ENCODE results near the gene R3HDM2. TPM values are rescaled to one million over a fixed set of nuclear protein-coding genes. Genes with fewer than 3 reads are reported as not detected.

R3HDM2 gene
- polyA plus RNA-seq, 1 experiment = 20.0 TPM

DNA sequence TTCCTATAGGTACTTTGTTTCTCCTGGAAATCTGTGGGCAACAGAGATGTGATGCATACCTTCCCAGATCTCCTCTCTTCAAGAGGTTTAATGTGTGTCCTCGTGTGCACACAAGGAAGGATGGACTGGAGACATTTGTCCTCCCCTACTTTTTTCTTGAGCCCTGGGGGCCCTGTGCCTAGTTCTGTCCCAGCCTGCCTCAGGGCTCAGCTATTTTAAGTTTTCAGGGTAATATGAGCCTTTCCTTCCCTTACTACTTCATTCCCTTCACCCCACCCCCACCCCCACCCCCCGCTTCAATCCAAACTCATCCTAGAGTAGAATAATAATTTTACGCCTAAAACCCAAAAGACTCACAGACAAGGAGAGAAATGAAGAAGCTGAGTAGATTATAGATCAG, 180.3 kb downstream of the R3HDM2 start:
- DNase-seq (ENCODE audit: low read depth, low spot score) = no peak
- Histone ChIP-seq H3K27ac (ENCODE audit: low read depth, low read length) (no peak overlapping the region), H3K4me3 (ENCODE audit: low read depth, low read length) (no peak overlapping the region), H3K27me3 (ENCODE audit: control insufficient read depth, insufficient read depth, low read length) (no peaks in the 10 kb centered on the region), H3K9me3 (ENCODE audit: control insufficient read depth, insufficient read depth, low read length) (no peaks in the 10 kb centered on the region)
- TF ChIP-seq, protein P1, sequence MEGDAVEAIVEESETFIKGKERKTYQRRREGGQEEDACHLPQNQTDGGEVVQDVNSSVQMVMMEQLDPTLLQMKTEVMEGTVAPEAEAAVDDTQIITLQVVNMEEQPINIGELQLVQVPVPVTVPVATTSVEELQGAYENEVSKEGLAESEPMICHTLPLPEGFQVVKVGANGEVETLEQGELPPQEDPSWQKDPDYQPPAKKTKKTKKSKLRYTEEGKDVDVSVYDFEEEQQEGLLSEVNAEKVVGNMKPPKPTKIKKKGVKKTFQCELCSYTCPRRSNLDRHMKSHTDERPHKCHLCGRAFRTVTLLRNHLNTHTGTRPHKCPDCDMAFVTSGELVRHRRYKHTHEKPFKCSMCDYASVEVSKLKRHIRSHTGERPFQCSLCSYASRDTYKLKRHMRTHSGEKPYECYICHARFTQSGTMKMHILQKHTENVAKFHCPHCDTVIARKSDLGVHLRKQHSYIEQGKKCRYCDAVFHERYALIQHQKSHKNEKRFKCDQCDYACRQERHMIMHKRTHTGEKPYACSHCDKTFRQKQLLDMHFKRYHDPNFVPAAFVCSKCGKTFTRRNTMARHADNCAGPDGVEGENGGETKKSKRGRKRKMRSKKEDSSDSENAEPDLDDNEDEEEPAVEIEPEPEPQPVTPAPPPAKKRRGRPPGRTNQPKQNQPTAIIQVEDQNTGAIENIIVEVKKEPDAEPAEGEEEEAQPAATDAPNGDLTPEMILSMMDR (IDR thresholded peaks at IDR 0.05; ENCODE audit: low read depth, low read length) = no peak
- CTCF ChIA-PET = interaction anchor here (0.6 to 1.9 kb wide), 9 partner anchors 11 to 208 kb away, joined by 3 to 8 read pairs (median 4); no protein-coding TSS in a partner anchor
- POLR2A ChIA-PET = no interaction called here

DNA sequence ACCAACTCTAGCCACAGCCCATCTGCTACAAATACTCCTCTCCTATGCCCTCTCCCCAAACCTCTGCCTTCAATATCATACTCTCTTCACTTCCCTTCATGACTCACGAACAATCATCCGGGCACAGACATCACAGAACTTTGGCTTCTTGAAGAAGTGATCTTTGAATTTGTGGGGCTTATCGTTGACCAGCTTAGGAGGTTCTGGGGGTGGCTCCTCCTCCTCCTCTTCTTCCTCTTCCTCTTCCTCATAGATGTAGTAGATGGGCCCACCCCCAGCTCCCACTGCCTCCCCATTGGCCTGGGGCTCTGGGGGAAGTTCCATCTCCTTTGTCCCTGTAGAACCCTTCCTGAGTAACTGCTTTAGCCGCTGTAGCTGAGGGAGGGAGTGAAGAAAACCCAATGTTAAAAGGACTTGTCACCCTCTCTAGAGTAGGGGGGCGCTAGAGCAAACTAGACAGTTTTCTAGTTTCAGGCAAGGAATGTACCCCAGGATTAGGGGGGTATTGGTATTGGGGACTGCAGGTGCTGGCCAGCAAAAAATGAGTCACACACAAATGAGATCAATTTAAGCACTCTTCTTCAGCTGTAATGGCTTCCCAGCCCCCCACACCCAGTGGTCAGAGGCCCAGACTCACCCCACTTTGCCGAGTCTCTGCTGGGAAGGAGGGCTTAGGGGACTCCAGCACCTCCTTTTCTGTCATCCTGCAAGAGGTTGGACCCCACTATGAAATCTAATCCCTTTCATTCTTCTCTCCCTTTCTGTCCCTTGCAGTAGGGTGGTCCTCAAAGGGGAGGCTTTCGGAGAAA, 181.7 kb downstream of the R3HDM2 start:
- no peaks in the 10 kb centered on the region for H3K9me3 ChIP-seq (ENCODE audit: control insufficient read depth, insufficient read depth, low read length)
- POLR2A ChIA-PET = no interaction called here
- no peak overlapping the region for H3K27ac ChIP-seq (ENCODE audit: low read depth, low read length)
- TF ChIP-seq, protein P1 (IDR thresholded peaks at IDR 0.05; ENCODE audit: low read depth, low read length) = no peak
- no peaks in the 10 kb centered on the region for H3K27me3 ChIP-seq (ENCODE audit: control insufficient read depth, insufficient read depth, low read length)
- no peak for DNase-seq (ENCODE audit: low read depth, low spot score)
- no peak overlapping the region for H3K4me3 ChIP-seq (ENCODE audit: low read depth, low read length)
- CTCF ChIA-PET = interaction anchor here (2.9 to 3.6 kb wide), 2 partner anchors 14 to 35 kb away, joined by 9 to 11 read pairs; no protein-coding TSS in a partner anchor

DNA sequence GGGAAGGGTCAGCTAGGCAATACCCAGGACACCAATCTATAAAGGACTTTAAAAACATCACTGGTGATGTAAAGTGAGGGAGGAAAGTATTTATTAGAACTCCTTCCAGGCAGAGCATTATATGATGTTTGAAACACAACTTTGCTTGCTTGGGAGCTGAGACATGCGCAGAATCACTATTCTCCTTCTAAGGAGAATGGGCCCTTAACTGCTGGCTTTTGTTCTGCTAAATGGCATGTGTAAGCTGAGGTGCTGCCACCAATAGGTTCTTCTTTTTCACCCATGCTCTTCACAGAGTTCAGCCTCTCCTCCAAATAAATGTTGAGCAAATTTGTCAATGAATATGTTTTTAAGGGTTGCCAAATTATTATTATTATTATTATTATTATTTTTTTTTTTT, 183.8 kb downstream of the R3HDM2 start:
- CTCF ChIA-PET = interaction anchor here (0.9 to 3.6 kb wide), 4 partner anchors 10 to 212 kb away, joined by 3 to 11 read pairs (median 6); a partner anchor contains a TSS
- H3K27me3 ChIP-seq (ENCODE audit: control insufficient read depth, insufficient read depth, low read length) = peaks cover 8% of the 10 kb centered on the region
- TF ChIP-seq, protein P1 (IDR thresholded peaks at IDR 0.05; ENCODE audit: low read depth, low read length) = no peak
- H3K9me3 ChIP-seq (ENCODE audit: control insufficient read depth, insufficient read depth, low read length) = no peaks in the 10 kb centered on the region
- no peak for DNase-seq (ENCODE audit: low read depth, low spot score)
- POLR2A ChIA-PET = interaction anchor here (0.8 kb wide), 1 partner anchor 158 kb away, joined by 9 read pairs; the partner anchor contains the start of gene NAB2
- no peak overlapping the region for H3K27ac ChIP-seq (ENCODE audit: low read depth, low read length)
- no peak overlapping the region for H3K4me3 ChIP-seq (ENCODE audit: low read depth, low read length)

DNA sequence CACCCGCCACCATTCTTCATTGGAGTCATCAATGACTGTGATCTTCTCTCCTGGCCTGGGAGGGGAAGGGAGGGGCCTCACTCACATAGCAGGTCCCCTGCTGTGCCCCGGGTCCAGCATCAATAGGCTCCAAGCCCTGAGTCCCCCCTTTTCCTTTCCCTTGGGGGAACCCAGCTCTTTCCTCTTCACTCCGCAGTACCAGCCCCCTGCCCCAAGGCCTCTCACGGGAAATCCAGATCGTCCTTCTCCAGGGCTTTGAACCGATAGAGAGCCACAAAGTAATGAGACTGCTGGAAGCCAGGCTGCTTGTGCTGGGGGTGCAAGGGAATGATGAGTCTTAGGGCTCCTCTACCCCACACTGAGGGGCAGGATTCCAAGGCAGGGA, 186.5 kb downstream of the R3HDM2 start:
- no peak for DNase-seq (ENCODE audit: low read depth, low spot score)
- ChIA-PET CTCF (interaction anchor here (0.6 to 10.5 kb wide), 13 partner anchors 11 to 215 kb away, joined by 3 to 161 read pairs (median 10); partner anchors contain the start of genes GLI1, NXPH4 and SHMT2), POLR2A (no interaction called here)
- TF ChIP-seq, protein P1 (IDR thresholded peaks at IDR 0.05; ENCODE audit: low read depth, low read length) = no peak
- H3K9me3 ChIP-seq (ENCODE audit: control insufficient read depth, insufficient read depth, low read length) = peaks cover 3% of the 10 kb centered on the region; the same call in 1 of the 2 replicates
- no peak overlapping the region for H3K4me3 ChIP-seq (ENCODE audit: low read depth, low read length)
- peaks cover 20% of the 10 kb centered on the region for H3K27me3 ChIP-seq (ENCODE audit: control insufficient read depth, insufficient read depth, low read length)
- H3K27ac ChIP-seq (ENCODE audit: low read depth, low read length) = no peak overlapping the region
